Central memory CD8-positive, alpha-beta T cell (primary cell): ENCODE measurements around the gene PLCB1.

Experiments
- ATAC-seq: fragments of 150-1000 bp; cut with Tn5 transposase; replicated peaks from 2 replicates; pipeline ENCODE4 v1.10.0; 2022; ENCODE audit warnings: mild to moderate bottlenecking, moderate FRiP score, moderate number of reproducible peaks; ENCODE audit not compliant: poor library complexity, severe bottlenecking; ENCODE audit errors: extremely low read depth
- DNase-seq, 2 donors: peaks; one replicate each; pipeline ENCODE4 v3.0.0; 2021; ENCODE audit warnings: low spot score in 2 of 2
- H3K27ac Mint-ChIP-seq: one replicate; pipeline ENCODE4 v1.8.0; 2022; ENCODE audit warnings: low read depth, mild to moderate bottlenecking, moderate library complexity, mixed read lengths
- H3K27me3 Mint-ChIP-seq: one replicate; pipeline ENCODE4 v1.8.0; 2022; ENCODE audit warnings: mixed read lengths
- H3K36me3 Mint-ChIP-seq: one replicate; pipeline ENCODE4 v1.8.0; 2022; ENCODE audit warnings: mild to moderate bottlenecking, moderate library complexity, mixed read lengths; ENCODE audit not compliant: insufficient read depth
- H3K4me1 Mint-ChIP-seq: one replicate; pipeline ENCODE4 v1.8.0; 2022; ENCODE audit warnings: mixed read lengths
- H3K4me3 Mint-ChIP-seq: one replicate; pipeline ENCODE4 v1.8.0; 2022; ENCODE audit warnings: mild to moderate bottlenecking, moderate library complexity, mixed read lengths
- H3K9me3 Mint-ChIP-seq: one replicate; pipeline ENCODE4 v1.8.0; 2022; ENCODE audit warnings: mixed read lengths

The PLCB1 gene

DNA sequence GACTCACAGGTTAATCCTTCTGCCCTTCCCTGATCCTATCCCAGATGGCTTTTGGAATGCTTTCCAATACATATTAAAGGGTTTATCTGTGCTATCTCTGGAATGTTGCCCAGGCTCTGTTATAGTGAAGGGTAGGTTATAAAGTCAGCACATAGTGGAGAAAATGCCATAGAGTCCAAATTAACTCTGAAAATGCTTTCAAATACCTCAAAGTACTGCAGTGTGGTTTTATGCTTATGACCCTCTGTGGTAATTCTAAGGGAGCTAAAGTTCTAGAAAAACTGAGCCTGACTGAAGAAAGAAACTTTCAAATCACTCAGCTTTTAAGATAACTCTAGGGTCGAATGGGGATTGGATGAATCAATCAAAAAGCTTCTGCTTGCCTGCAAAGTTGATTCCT, 159.8 kb downstream of the PLCB1 start:
- Mint-ChIP-seq H3K27me3 (no peaks in the 10 kb centered on the region), H3K4me3 (no peak overlapping the region), H3K27ac (no peak overlapping the region), H3K4me1 (no peaks in the 10 kb centered on the region), H3K36me3 (no peaks in the 10 kb centered on the region), H3K9me3 (no peaks in the 10 kb centered on the region)
- DNase-seq (no peak), ATAC-seq (no peak)

DNA sequence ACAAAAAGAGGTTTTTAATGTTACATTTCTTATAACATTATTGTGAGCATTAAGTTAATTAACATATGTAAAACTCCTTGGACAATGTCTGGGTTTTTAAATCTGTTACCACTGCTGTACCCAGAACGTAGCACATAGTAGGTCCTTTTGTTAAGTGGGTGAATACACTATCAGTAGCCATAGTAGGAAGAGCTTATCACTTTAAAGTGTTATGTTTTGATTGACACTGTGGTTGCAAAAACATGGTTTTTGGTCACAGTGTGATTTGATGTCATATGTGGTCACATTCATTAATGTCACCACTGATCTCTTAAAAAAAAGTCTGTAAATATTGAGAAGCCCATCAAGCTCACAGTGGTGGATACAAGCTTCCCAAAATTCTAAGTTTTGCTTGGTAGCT, 160.7 kb downstream of the PLCB1 start:
- H3K36me3 Mint-ChIP-seq: no peaks in the 10 kb centered on the region
- H3K27me3 Mint-ChIP-seq: no peaks in the 10 kb centered on the region
- H3K4me3 Mint-ChIP-seq: no peak overlapping the region
- DNase-seq (no peak), ATAC-seq (peak; percentile 70)
- no peaks in the 10 kb centered on the region for H3K4me1 Mint-ChIP-seq
- no peak overlapping the region for H3K27ac Mint-ChIP-seq
- H3K9me3 Mint-ChIP-seq: no peaks in the 10 kb centered on the region

DNA sequence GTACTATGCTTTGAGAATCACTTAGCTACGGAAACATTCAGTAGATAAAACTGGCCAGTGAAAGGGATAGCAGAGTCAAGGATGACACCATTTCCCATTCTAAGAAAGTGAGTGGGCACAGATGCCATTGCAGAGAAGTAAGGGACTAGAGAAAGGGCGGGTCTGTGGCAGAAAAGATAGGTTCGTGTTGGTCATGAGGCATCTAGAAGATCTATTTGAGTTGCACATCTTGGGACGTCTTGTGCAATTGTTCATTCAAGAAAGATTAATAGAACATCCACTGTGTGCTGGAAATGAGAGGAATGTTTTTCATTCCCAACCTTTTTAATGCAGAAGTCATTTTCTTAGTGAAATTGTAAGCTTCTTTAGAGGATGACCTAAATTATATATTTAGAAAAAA, 161.7 kb downstream of the PLCB1 start:
- ATAC-seq (no peak), DNase-seq (no peak)
- Mint-ChIP-seq H3K27ac (no peak overlapping the region), H3K4me1 (no peaks in the 10 kb centered on the region), H3K4me3 (no peak overlapping the region), H3K9me3 (no peaks in the 10 kb centered on the region), H3K27me3 (no peaks in the 10 kb centered on the region), H3K36me3 (no peaks in the 10 kb centered on the region)

DNA sequence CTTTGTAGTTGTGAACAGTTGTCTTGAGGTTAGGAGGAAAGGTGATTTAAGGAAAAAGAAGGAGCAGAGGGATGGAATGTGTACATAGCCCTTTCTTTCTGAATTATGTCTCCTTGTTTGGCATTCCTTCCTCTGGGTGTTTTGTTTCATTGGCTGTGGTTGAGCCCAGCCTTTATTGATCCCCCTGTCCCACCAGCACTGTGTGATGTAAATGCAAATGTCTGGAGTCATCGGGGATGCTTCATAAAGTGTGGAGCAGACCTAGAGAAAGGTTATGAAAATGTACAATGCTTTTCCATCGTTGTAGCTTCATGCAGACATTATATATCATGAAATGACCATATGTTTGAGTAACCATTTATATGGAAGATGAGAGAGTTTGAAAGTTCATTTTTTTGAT, 164.5 kb downstream of the PLCB1 start:
- DNase-seq (no peak), ATAC-seq (no peak)
- no peak overlapping the region for H3K4me3 Mint-ChIP-seq
- H3K27ac Mint-ChIP-seq: no peak overlapping the region
- no peaks in the 10 kb centered on the region for H3K9me3 Mint-ChIP-seq
- H3K36me3 Mint-ChIP-seq: no peaks in the 10 kb centered on the region
- H3K27me3 Mint-ChIP-seq: no peaks in the 10 kb centered on the region
- H3K4me1 Mint-ChIP-seq: peaks cover 6% of the 10 kb centered on the region

DNA sequence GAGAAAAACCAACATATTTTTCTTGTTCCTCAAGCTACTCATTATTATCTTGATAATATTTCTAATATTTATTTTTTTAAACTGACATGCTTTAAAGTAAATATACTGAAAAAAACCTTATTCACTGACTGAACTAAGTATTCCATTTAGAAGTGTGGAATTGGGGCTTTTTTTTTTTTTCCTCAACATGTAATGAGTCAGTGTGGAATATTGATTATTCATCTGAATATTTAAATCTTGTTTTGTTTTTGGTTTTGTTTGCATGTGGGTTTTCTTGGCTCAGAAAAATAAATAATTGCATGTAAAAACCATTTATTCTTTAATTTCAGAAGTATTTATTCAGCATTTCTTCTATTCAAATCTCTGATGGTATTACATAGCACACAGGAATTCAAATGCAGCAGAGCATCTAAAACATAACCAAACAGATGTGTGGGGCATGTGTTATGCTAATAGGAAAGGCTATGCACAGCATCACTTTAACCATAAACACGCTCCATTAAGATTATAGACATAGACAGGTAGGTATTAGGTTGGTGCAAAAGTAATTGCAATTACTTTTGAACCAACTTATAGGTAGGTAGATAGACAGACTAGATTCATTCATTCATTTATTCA, 166.5 kb downstream of the PLCB1 start:
- Mint-ChIP-seq H3K9me3 (no peaks in the 10 kb centered on the region), H3K27me3 (no peaks in the 10 kb centered on the region), H3K4me3 (no peak overlapping the region), H3K27ac (no peak overlapping the region), H3K4me1 (peaks cover 6% of the 10 kb centered on the region), H3K36me3 (no peaks in the 10 kb centered on the region)
- ATAC-seq: no peak
- no peak for DNase-seq

DNA sequence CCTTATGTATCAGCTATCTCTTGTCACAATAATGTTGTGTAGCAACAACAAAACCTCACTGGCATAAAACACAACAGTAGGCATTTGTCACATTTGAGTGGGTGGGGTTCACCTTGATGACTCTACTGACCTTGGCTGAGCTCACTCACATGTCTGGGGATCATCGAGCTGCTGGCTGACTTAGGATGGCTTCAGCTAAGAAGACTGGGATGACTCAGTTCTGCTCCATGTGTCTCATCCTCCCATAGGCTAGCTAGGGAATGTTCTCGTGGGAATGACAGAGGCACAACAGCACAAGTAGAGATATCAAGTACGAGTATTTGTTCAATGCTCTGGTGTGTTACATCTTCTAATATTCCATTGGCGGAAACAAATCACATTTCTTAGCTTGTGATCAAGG, 167.9 kb downstream of the PLCB1 start:
- H3K9me3 Mint-ChIP-seq: no peaks in the 10 kb centered on the region
- ATAC-seq: no peak
- H3K4me3 Mint-ChIP-seq: no peak overlapping the region
- H3K27ac Mint-ChIP-seq: no peak overlapping the region
- no peaks in the 10 kb centered on the region for H3K27me3 Mint-ChIP-seq
- DNase-seq: no peak
- peaks cover 12% of the 10 kb centered on the region for H3K4me1 Mint-ChIP-seq
- no peaks in the 10 kb centered on the region for H3K36me3 Mint-ChIP-seq

DNA sequence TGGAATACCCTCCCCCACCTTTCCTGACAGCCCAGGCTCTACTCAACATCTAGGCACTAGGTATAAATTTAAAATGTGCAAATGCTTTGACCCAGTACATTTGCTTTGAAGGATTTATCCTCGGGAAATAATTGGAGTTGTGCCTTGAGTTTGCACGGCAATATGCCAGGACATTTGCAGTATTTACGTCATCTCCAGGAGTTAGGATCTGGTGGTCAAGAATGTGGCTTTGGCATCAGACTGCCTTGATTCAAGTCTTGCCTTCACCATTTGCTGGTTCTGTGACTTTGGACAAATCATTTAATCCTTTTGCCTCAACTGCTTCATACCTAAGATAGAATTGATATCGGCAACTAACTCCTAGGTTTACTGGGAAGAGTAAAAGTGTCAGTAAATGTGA, 169.6 kb downstream of the PLCB1 start:
- Mint-ChIP-seq H3K27ac (no peak overlapping the region), H3K4me3 (no peak overlapping the region), H3K4me1 (peaks cover 20% of the 10 kb centered on the region), H3K27me3 (no peaks in the 10 kb centered on the region), H3K9me3 (no peaks in the 10 kb centered on the region), H3K36me3 (no peaks in the 10 kb centered on the region)
- no peak for DNase-seq
- ATAC-seq: no peak

DNA sequence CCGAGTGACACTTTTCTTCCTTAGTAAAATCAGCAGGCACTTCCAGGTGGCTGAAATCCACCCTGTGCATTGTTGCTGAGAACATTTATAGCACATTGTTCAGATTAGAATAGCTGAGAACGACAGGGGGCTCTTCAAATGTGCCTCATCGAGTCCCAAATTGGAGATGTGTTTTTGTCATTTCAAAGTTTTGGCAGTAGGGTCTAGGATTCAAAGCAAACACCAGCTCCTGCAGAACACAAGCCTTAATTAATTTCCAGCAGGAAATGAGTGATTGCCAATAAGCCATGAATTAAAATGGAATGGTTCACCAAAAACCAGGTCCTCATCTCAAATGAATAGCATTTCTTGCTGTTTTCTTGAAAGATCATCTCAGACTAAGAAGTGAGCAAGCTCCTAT, 171.6 kb downstream of the PLCB1 start:
- no peaks in the 10 kb centered on the region for H3K36me3 Mint-ChIP-seq
- ATAC-seq: no peak
- no peak overlapping the region for H3K4me3 Mint-ChIP-seq
- no peak overlapping the region for H3K27ac Mint-ChIP-seq
- DNase-seq: no peak
- no peaks in the 10 kb centered on the region for H3K9me3 Mint-ChIP-seq
- H3K4me1 Mint-ChIP-seq: peaks cover 20% of the 10 kb centered on the region
- no peaks in the 10 kb centered on the region for H3K27me3 Mint-ChIP-seq

DNA sequence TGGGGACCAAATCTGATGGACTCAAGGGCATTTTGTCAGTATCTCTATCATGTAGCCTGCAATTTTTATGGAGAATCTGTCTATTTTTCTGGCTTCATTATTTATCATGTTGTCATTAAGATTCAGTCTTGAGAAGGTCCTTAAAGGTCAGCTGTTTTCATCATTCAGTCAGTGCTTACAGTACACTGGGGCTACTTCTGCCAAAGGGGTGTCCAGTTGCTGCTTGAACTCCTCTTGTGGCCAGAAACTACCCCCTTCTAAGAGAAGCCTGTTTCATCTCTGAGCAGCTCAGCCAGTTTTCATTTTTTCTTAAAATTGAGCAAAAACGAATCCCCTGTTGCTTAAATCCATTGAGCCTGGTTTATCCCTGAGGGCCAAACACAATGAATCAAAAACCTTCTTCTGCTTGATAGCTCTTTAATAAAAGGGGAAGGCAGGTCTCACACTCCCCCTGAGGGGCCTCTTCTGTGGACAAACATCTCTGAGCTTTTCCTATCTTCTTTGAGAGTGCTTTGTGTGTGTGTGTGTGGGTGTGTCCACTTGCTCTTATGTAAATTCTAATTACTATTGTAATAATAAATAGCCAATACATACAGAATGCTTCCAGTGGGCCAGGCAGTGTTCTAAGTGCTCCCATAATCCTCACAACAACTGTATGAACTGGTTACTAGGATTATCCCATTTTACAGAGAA, 172.2 kb downstream of the PLCB1 start:
- Mint-ChIP-seq H3K27ac (no peak overlapping the region), H3K9me3 (no peaks in the 10 kb centered on the region), H3K36me3 (no peaks in the 10 kb centered on the region), H3K27me3 (no peaks in the 10 kb centered on the region), H3K4me1 (peaks cover 20% of the 10 kb centered on the region), H3K4me3 (no peak overlapping the region)
- no peak for DNase-seq
- no peak for ATAC-seq

DNA sequence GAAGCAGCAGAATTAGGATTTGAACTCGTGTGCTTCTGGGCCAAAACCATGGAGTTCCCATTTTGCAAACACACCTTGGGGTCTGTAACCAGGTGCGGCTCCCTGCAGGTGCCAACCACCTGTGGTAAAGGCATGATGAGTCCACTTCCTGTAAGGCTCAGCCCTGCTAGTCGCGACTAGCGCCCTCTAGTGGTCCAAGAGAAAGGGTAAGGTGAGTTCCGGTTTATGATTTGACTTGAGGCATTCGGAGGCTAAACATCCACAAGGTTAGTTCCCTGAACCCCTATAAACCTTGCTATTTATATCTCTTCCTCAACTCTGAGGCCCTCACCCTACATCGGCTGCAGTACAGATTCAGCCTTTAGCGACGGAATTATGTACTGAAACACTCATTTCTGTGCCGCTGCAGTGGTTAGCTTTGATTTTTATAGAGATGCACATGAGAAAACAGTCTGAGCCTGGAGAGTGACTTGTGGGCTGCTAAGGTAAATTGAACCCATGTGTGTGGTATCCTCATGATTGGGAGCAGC, 173.4 kb downstream of the PLCB1 start:
- peak overlapping the region; percentile 38 for H3K27ac Mint-ChIP-seq
- H3K9me3 Mint-ChIP-seq: no peaks in the 10 kb centered on the region
- no peaks in the 10 kb centered on the region for H3K27me3 Mint-ChIP-seq
- H3K4me1 Mint-ChIP-seq: peaks cover 13% of the 10 kb centered on the region
- no peaks in the 10 kb centered on the region for H3K36me3 Mint-ChIP-seq
- H3K4me3 Mint-ChIP-seq: no peak overlapping the region
- ATAC-seq (peak; percentile 99), DNase-seq (peak; percentile 35 to 57)

DNA sequence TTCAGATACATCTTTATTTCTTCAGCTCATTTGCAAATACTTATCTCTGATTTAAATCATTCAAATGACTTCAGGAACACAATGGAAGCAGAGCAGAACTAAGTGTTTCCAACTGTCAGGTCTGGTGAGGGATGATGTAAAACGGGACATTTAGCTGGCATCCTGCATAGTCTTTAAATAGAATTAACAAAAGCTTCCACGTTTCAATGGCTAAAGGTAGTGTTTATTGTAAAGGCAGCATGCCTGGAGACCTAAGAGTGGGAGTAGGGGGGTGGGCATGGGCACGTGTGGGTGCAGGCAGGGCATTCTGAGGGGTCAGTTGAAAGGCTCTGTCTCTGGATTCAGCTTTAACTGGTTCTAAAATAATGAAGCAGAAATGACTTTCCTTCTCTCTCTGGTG, 174.9 kb downstream of the PLCB1 start:
- H3K4me3 Mint-ChIP-seq: no peak overlapping the region
- no peaks in the 10 kb centered on the region for H3K9me3 Mint-ChIP-seq
- no peaks in the 10 kb centered on the region for H3K27me3 Mint-ChIP-seq
- H3K36me3 Mint-ChIP-seq: no peaks in the 10 kb centered on the region
- H3K27ac Mint-ChIP-seq: no peak overlapping the region
- DNase-seq: no peak
- no peak for ATAC-seq
- H3K4me1 Mint-ChIP-seq: peaks cover 13% of the 10 kb centered on the region

DNA sequence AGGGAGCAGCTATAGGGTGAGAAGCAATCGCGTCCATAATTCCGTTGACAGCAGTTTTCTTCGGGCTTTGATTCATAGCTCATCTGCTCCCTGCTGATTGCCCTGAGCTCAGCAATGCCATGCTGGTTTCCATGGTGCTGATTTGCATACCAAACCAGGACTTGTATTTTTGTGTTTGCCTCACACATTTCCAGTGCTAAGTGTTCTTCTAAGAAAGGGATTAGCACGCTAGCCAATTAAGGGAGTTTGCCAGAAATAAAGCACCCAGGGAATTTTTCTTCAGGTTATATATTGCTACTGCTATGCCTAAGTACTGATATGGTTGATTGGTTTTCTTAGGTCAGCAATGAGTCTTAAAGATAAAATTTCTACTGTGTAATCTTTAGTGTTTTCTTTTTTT, 177.6 kb downstream of the PLCB1 start:
- no peaks in the 10 kb centered on the region for H3K27me3 Mint-ChIP-seq
- H3K4me3 Mint-ChIP-seq: no peak overlapping the region

DNA sequence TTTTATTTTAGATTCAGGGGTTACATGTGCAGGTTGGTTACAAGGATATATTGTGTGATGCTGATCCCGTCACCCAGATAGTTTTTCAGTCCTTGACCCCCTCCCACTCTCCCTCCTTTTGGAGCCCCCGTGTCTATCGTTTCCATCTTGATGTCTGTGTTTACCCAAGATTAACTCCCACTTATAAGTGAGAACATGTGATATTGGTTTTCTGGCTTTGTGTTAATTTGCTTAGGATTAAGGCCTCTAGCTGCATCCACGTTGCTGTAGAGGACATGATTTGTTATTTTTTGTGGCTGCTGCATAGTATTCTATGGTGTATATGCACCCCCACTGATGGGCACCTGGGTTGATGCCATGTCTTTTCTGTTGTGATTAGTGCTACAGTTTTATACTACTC, 178.6 kb downstream of the PLCB1 start:
- no peaks in the 10 kb centered on the region for H3K9me3 Mint-ChIP-seq
- no peak overlapping the region for H3K27ac Mint-ChIP-seq
- H3K36me3 Mint-ChIP-seq: peaks cover 2% of the 10 kb centered on the region
- peaks cover 2% of the 10 kb centered on the region for H3K4me1 Mint-ChIP-seq
- ATAC-seq (no peak), DNase-seq (no peak)
- H3K27me3 Mint-ChIP-seq: no peaks in the 10 kb centered on the region
- no peak overlapping the region for H3K4me3 Mint-ChIP-seq

More for the DNA sequence above, 177.6 kb downstream of the PLCB1 start:
- ATAC-seq (no peak), DNase-seq (no peak)
- H3K4me1 Mint-ChIP-seq: peaks cover 11% of the 10 kb centered on the region
- H3K27ac Mint-ChIP-seq: no peak overlapping the region
- no peaks in the 10 kb centered on the region for H3K9me3 Mint-ChIP-seq
- H3K36me3 Mint-ChIP-seq: peaks cover under 1% of the 10 kb centered on the region
